ENCODE data around the gene GUCY1A2.

- no peak for TF ChIP-seq POLR2A (IDR thresholded peaks at IDR 0.05; ENCODE audit: low read length)
- no peak for TF ChIP-seq GATA1 (IDR thresholded peaks at IDR 0.05; ENCODE audit: low read depth, low read length)
Observed at GRCh38 chr11:106668147-106668546, 350.1 kb downstream of the GUCY1A2 start.

Measured in erythroblast (primary cell).